Activated CD4-positive, CD25-positive, alpha-beta regulatory T cell treated with anti-CD3 and anti-CD28 coated beads, Interleukin-2, amount 50 U/mL, for 72 hours (primary cell): Measurements from ENCODE around the gene VGLL3.
"Not testable (repeated sequence)": the region's sequence is repeated elsewhere in the genome, so short reads cannot be mapped to it uniquely, and the experiment has no call there.

ENCODE experiments used
- DNase-seq: peaks from one replicate; pipeline ENCODE4 v3.0.0; 2021

VGLL3 gene

GRCh38 chr3:86989006-86989405 lies 1.9 kb downstream of the VGLL3 start:
- no peak for DNase-seq

GRCh38 chr3:86988235-86988634 lies 2.7 kb downstream of the VGLL3 start:
- no peak for DNase-seq

- no peak for DNase-seq
These were observed 3.6 kb downstream of the VGLL3 start for GRCh38 chr3:86987421-86987715.

DNA sequence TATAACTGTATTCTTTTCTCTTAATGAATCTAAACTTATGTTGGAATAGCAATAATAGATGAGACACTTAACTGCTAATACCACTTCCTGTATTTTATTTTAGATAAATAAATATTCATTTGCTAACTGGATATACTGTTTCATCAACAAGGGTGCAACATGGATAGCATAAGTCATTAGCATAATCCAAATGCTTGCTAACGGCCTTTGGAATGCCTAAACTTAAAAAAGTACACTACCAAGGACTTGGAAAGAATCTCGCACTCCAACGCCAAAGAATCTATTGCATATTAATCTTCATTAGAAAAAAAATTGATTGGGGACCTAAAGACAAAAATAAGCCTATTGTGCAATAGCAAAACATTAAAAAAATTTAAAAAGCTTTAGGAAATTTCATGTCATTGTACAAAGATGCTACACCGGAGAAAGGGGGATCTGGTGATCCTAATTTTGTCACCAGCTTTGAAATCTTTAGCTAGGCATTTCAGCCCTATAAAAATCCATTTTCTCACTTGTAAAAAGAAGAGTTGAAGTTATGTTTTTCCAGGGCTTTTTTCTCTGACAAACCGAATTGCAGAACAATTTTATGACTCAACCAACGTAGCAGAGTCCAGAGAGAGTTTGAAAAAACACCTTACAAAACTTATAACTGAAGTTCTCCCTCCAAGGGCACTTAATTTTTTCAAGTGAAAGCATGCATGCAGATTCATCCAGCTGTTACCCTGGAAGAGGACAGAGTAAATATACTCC lies 4.1 kb downstream of the VGLL3 start:
- DNase-seq: no peak

DNA sequence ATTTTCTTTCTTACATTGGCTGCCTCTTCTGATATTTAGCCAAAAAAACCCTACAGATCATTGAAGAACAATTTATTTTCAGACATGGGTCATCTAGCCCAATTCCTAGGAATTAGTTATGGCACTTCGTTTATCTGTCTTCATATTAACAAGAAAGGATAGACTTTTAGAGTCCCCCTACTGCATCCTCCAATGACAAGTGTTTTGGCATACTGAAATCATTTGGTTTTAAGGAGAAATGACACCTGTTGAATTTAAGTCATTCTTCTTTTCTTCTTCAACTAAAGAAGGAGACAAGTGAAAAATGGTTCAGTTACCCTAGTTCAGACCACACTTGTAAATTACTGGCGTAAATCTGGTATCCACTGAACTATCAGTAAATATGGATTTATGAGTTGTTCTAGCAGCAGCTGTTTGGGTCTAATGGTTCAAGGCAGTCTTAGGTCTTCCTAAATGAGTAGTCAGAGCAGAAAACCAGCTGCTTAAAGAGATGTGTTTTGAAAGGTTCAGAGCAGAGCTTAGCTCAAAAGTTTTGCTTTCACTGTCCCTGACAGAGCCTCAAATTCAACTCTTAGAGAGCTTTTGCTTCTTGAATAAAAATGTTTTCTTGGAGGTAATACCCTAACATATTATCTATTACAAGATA lies 5.6 kb downstream of the VGLL3 start:
- no peak for DNase-seq

- no peak for DNase-seq
These were observed 6.7 kb downstream of the VGLL3 start for GRCh38 chr3:86984271-86984670.

DNA sequence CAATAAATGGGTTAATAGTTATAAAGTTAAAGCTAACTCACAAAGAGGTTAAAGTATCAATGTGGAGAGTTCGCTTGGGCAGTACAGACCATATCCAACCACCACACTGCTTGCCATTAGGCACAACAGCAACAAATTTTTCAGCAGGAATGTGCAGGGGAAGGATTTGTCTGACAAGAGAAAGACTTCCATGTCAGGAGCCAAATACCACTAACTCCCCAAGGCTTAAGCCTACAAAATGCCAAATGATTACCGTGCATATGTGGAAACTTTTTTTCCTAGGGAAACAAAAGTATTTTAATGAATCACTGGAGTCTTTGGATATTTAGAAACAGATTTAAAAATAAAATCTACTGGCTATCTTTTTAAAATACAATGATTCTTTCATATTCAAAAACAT lies 8.1 kb downstream of the VGLL3 start:
- no peak for DNase-seq

GRCh38 chr3:86978111-86978551 lies 12.8 kb downstream of the VGLL3 start:
- no peak for DNase-seq

DNA sequence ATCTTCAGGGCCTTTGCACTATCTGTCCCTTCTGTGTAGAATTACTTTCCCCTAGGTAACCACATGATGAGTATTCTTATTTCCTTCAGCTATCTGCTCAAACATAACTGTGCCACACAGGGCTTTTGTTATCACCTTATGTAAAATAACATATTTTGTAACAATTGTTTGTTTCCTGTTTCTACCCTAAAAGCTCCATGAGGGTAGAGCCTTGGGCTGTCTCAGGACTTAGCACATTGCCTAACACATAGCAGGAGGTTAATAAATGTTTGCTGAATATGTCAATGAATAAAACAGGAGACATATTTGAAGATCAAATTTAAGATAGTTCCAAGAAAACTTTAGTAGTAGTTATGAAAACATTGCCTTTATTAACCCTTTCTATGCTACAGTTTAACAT lies 14.7 kb downstream of the VGLL3 start:
- DNase-seq: no peak

DNA sequence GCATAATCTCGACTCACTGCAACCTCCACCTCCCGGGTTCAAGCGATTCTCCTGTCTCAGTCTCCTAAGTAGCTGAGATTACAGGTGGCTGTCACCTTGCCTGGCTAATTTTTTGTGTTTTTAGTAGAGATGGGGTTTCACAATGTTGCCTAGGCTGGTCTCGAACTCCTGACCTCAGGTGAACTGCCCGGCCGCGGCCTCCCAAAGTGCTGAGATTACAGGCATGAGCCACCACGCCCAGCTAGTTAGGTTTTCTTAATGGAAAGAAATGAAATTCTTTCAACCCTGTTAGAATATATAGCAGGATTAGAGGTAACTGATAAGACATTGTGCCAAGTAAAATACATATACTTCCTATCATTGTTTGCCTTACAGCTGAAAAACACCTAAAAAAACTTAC lies 16.8 kb downstream of the VGLL3 start:
- DNase-seq: not testable (repeated sequence)

DNA sequence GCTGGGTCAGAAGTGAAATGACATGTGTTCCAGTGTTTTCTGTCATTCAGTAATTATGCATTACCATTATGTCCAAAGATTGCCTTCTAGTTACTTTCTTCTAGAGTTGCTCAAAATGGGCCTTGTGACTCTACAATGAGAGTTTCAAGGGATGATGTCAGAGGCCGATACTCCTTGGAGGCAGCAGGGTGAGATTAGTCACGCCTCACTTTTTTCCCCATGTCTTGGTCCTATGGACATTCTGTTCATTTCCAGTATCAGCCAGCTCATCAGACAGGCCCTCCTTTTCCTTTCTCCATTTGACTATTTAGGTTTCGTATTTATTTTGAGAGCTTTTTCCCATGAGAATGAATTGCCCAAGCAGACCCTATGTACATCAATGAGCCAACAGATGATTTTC lies 17.5 kb downstream of the VGLL3 start:
- DNase-seq: no peak

- DNase-seq: no peak
These were observed 21.3 kb downstream of the VGLL3 start for GRCh38 chr3:86969500-86970189.

- DNase-seq: no peak
These were observed 22.6 kb downstream of the VGLL3 start for GRCh38 chr3:86968244-86968932.

DNA sequence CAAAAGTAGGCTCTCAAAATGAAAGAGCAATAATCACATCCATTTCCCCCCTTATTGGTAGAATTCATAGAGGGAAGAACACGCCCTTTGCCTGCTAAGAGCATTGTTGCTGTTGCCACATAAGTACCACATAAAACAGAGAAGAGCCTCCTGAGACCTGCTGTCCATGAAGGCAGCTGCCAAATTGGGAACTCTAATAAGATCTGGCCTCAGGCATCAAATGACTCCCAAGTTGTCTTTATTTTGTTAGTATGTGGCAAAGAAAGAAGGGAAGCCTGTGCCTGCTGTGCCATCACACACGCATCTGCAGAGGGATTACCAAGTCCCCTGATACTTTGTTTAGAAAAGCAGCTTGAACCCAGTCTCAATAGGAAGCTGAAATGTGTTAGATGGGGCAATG lies 23.9 kb downstream of the VGLL3 start:
- no peak for DNase-seq

DNA sequence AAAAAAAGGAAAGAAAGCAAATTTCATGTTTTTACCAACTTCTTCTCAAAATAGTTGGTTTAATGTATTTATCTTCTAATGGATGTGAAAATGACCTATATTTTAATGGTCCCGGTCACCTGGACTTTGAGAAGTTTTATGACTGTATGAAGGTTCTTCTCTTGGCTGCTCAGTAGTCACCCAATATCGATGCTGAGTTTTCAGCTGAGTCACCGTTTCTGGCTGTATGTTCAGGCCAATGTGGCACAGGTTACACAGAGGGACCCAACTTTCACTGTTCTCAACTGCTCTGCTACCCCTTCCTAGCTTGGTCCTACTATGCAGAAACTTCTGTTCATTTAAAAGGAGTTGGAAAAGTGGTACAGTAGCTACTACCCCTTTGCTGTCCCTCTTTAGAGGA lies 25.8 kb downstream of the VGLL3 start:
- no peak for DNase-seq

GRCh38 chr3:86963611-86964010 lies 27.3 kb downstream of the VGLL3 start:
- DNase-seq: no peak

DNA sequence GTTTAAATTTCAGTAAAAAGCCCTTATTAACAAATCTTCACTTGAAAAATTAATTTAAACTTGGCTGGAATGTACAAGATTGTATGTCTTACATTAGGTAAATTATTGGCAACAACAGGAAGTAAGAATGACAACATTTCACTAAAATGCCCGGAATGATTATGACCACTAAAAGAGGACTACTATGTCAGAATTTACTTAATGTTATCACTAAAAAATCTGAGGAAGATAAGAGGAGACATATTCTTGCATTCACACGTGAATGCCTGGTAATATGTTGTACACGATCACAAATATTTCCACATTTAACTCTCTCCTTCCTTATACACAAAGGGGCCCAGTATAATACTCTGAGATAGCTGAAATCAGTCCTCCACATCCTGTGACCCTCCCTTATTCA lies 29.7 kb downstream of the VGLL3 start:
- DNase-seq: no peak

DNA sequence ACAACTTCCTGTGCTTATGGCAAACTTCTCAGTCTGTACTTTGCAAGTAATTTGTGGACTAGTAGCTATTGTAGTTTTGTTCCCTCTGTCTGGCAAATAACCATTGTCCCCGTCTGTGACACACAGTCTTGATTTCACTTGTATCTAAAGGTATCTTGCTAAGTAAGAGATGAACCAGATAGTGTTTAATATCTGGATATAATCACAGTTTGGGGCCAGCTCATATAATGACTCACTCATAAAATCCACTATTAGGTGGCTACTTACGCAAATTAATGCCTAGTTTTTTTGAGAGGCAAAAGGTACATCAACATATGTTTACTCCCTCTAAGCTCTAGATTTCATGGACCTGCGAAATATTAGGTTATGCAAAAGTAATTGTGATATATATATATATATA lies 30.4 kb downstream of the VGLL3 start:
- DNase-seq: no peak

GRCh38 chr3:86958534-86958933 lies 32.4 kb downstream of the VGLL3 start:
- no peak for DNase-seq

DNA sequence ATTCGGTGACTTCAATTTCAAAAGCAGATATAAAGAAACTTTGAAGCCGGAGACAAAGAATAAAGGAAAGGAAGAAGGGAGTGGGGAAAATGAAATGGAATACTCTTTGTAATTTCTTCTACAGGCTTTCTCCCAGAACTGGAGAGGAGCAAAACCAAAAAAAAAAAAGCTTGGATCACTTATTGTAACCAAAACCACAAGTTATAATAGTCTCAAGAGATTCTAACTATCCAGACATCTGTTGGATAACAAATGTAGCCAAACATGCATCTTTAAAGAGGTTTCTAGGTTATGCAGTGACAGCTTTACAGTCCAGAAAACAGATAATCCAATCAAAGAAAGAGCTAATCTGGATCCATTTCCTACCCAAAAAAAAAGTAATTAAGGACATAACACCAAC lies 36.2 kb downstream of the VGLL3 start:
- no peak for DNase-seq

DNA sequence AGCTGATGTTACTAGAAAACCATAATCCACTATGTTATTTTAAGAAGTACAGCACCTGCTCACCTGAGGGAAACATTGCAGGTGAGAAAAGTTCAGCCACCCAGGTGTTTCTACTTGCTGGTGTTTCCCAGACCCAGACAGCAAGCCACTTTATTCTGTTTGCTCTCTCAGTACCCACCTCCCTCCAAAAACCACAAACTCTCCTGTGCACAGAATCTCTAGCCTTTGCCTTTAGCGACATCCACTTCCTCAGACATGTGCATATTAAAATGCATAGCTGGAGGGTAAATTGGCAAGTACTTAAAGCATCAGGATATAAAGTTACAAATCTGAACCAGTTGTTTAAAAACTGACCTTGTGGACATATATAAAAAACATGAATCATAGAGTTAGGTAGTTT lies 36.7 kb downstream of the VGLL3 start:
- DNase-seq: no peak

DNA sequence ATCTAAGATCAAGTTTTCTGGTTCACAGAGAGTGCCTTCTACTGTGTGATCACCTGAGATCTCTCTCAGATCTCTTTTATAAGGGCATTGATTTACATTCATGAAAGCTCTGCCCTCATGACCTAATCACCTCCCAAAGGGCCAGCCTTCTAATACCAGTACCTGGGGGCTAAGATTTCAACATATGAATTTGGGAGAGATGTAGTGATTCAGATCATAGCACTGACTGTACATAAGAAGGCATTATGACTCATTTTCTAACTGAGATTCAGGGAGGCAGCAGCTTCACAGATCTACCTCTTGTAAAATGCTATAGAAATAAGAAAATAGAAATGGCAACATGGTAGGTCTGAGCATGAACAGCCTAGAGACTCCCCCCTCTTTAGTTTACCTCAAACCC lies 39.6 kb downstream of the VGLL3 start:
- no peak for DNase-seq

DNA sequence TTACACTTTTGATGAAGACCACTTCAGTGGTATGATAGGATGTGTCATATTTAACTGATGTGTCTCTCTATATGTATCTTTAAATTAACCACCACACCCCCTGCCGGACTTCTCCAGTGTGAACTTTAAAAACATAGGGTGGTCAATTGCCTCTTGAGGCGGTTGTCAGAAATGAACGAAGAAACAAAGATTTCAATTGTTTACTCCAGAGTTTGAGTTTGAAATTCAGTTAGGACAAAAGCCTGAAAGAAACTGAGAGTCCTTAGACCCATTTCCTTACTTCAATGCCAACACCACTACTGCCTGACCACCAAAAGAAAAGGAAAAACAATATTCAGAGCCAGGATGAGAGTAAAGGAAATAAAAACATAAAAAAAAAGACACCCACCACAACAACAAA lies 40.2 kb downstream of the VGLL3 start:
- DNase-seq: no peak

- no peak for DNase-seq
These were observed 41.1 kb downstream of the VGLL3 start for GRCh38 chr3:86949850-86950249.
